Activated effector memory CD4-positive, alpha-beta T cell treated with Interleukin-2 at 50 U/mL for 16 hours (primary cell): ENCODE data around the gene UPK1A.

Experiments
- DNase-seq: peaks from one replicate; pipeline ENCODE4 v3.0.0-alpha.2; 2020

The UPK1A gene

GRCh38 chr19:35693422-35693821 is 27.1 kb downstream of the UPK1A start:
- DNase-seq: no peak

- peak; percentile 80 for DNase-seq
Observed at GRCh38 chr19:35693835-35694599, 27.7 kb downstream of the UPK1A start.

GRCh38 chr19:35695895-35696422 is 29.6 kb downstream of the UPK1A start:
- DNase-seq: no peak

DNA sequence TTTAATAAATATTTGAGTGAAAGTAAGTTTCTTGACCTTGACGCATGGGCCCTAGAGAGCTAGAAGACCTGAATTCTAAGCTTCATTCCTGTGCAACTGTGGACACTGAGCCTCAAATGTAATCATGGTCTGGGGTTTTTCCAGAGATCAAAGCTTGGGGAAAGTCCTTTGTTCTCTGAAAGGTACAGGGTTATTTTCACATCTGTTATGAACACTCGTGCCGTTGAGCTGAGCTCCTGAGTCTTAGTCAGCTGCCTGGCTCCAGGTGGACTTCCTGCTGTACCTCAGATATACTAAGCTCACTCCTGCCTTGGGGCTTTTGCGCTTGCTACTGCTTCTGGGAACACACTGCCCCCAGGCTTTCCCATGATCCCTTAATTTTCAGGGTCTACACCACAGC is 30.5 kb downstream of the UPK1A start:
- no peak for DNase-seq

DNA sequence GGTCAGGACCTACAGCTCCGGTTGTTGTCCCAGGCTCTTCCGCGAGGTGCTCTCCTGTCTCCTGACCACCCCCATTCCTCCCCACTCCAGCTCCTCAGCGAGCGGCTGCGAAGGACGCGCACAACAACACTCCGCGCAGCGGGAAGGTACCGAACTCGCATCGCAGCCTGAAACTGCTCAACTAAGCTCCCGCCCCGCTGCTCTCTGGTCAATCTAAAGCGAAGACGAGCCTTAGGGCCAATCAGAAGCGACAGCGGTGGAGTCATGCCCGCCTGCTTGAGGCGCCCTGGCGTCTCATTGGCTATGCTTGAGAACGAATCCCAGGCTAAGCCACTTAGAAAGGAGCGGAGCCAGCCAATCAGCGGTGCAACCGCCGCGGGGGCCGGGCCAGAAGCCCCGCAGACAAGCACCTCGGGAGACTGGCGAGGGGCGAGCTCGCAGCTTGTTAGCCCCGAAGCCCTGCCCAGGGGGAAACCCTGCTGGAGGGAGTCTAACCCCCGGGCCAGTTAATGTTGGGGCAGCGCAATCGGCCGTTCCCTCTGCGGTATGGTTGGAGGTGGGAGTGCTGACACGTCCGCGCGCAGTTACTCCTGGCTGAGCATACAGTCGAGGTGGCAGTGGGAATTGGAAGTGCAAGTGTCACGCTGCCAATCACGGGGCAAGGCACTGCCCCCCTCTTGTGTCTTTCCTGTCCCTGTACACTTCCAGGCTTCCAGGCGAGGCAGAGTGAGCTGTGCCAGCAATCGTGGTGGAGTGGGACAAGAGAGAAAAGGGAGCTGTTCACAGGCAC is 36.1 kb downstream of the UPK1A start:
- DNase-seq: peak; percentile 88

- no peak for DNase-seq
Observed at GRCh38 chr19:35703343-35703742, 37.0 kb downstream of the UPK1A start.

DNA sequence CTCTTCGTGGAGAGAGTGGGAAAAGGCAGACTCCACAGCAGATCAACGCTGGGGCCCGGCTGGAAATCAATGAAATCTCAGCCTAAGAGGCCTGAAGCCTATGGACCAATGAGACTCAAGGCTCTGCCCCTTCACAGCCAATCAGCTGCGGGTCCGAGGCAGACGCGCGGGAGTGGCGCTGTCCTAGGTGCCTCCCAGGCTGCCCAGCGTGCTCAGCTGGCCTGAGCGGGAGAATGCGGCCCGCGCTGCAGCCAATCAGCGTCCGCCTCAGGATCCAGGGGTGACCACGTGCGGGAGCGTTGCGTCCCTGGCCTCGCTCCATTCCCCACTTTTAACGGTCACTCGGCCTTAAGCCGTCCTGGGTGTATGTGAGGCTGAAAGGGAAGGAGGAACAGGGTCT is 37.9 kb downstream of the UPK1A start, which contains the start of gene ZBTB32:
TSS of gene ZBTB32 (plus strand) at position 341 of the 400 bp plus-strand sequence. CDS start 10,069 bp downstream, outside the sequence.
- DNase-seq: no peak

DNA sequence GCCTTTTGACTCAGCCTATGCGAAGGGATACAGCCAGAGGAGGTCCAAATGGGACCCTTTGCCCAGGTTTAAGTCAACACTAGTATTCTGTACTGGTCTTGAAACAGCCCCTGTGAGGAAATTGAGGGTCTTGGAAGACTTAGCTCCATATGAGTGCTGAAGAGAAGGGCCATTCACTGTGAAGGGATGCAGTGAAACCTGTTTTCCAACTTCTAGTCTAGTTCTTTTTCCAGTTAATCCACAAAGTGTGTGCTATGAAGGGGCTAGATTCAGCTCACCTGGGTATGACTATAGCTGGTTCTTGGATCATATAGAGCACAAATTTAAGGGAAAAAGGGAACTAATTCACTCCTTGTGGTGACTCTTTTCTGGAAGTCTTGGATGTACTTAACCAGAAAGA is 42.1 kb downstream of the UPK1A start:
- no peak for DNase-seq

GRCh38 chr19:35710784-35711723 is 44.7 kb downstream of the UPK1A start:
- DNase-seq: no peak

- DNase-seq: no peak
Observed at GRCh38 chr19:35712567-35713505, 46.5 kb downstream of the UPK1A start.

GRCh38 chr19:35713506-35713850 is 47.2 kb downstream of the UPK1A start:
- no peak for DNase-seq

- DNase-seq: no peak
Observed at GRCh38 chr19:35713904-35714495, 47.7 kb downstream of the UPK1A start.

- no peak for DNase-seq
Observed at GRCh38 chr19:35714601-35715354, 48.5 kb downstream of the UPK1A start.

DNA sequence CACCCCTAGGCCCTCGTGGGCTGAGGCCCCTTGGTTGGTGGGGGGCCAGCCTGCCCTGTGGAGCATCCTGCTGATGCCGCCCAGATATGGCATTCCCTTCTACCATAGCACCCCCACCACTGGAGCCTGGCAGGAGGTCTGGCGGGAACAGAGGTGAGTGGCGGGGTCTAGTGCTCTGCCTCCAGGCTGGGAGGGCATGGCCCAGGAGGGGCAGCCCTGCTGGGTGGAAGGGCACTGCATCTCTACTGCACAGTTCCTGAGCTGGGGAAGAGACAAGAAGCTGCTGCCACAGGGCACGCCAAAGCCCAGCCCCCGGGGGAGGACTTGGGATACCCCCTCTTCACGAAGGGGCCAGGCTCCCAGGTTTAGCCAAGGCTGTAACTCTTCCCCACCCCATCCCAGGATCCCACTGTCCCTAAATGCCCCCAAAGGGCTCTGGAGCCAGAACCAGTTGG is 49.1 kb downstream of the UPK1A start:
- no peak for DNase-seq

DNA sequence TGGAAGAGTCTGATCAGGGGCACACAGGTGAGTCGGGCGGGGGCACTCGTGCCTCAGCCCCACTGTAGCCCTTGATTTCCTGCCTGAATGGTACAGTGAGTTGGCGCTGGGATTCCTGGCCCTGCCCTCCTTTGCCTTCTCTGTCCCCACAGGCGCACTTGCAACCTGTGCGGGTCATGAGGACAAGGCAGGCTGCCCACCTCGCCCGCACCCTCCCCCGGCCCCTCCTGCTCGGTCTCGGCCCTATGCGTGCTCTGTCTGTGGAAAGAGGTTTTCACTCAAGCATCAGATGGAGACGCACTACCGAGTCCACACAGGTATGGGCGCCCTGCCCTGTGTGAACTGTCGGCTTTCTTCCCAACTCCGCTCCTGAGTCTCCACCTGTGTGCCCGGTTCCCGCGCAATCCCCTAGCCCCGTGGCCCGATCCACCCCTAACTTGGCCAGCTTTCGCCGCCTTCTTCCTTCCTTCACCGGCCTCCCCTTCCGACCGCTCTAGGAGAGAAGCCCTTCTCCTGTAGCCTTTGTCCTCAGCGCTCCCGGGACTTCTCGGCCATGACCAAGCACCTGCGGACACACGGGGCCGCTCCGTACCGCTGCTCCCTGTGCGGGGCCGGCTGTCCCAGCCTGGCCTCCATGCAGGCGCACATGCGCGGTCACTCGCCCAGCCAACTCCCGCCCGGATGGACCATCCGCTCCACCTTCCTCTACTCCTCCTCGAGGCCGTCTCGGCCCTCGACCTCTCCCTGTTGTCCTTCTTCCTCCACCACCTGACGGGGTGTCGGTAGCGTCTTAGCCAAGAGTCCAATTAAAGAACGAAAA is 49.9 kb downstream of the UPK1A start:
- DNase-seq: no peak

DNA sequence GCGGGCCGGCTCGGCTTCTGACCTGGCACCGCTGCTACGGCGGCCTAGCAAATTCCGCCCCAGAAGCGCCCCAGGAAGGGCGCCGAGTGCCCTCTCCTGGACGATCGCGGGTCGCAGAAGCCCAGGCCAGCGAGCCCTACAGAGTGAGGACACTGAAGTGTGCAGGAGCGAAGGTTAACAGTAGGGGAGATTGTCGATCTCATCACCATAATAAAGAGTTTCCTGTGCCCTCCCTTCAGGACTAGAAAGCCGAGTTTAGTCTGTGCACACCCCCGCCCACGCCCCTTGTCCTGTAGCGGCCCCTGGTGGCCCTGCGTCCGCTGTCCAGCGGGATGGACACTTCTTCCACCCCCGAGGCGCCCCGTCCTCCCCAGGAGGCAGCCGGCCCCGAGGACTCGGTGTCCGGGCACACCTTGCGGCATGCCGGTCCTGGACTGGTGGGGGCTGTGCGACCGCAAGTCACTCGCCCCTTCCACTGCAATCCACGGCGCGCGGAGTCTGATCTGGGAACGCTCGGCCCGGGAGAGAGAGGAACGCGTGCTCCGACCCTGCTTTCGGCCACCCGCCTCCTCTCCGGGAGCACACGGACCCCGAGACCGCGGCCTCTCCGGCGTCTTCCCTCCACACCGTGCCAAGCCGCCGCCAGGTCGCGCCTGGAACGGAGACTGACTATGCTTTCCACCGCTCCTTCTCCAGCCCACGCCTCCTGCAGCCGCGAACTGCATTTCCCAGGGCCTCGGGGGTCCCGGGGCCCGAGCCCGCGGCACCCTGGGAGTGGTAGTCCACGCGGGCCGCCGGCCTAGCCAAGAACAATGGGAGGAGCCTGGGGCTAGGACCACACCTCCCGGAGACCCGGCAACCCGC is 50.7 kb downstream of the UPK1A start:
- peak; percentile 96 for DNase-seq

DNA sequence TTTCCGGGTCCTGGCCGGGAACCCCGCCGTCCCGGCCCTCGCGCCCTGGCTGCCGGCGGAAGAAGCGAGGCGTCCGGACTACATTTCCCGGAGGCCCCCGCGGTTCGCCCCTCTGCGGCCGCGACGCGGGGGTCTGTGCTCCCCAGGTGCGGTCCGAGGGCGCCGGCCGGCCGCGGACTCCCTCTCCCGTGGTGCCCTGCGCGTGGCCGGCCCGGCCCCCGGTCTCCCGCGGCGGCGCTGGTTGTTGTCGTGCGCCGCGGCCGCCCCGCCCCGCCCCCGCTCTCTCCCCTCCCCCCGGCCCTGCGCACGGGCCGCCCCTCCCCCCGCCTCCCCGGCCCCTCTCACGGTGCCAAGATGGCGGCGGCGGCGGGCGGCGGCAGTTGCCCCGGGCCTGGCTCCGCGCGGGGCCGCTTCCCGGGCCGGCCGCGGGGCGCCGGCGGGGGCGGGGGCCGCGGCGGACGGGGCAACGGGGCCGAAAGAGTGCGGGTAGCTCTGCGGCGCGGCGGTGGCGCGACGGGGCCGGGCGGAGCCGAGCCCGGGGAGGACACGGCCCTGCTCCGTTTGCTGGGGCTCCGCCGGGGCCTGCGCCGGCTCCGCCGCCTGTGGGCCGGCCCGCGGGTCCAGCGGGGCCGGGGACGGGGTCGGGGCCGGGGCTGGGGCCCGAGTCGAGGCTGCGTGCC is 51.5 kb downstream of the UPK1A start, which contains the start of gene KMT2B:
TSS of gene KMT2B (plus strand) at position 339 of the 680 bp plus-strand sequence. CDS start at position 355, 16 bp downstream.
- no peak for DNase-seq
